ENCODE results near the gene DNAL1. TPM values are rescaled to one million over a fixed set of nuclear protein-coding genes. Genes with fewer than 3 reads are reported as not detected.

DNAL1 gene
- total RNA-seq, 1 experiment from 2014 or later = 12.2 TPM

DNA sequence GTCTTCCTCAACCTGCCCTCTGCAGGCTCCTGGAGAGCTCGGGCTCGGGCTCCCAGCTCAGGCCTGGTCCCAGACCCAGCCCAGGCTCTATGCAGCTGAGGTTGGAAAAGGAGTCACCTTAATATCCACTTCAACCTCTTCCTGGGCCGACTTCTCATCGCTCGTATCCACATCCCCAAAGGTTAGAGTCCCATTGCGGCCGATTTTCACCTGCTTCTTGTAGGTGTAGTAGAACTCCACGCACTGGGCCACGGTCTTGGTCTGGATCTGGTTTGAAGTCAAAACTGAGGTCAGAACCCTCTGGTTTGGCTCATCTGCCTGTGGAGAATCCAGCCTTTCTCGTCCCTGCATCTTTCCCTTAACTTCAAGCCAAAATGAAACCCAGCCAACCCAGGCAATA, 77.8 kb downstream of the DNAL1 start:
- Mint-ChIP-seq H3K27me3 (ENCODE audit: insufficient read depth, unreplicated experiment) (no peaks in the 10 kb centered on the region), H3K36me3 (ENCODE audit: insufficient read depth, unreplicated experiment) (peaks cover 77% of the 10 kb centered on the region), H3K4me1 (ENCODE audit: low read depth, unreplicated experiment) (no peaks in the 10 kb centered on the region), H3K27ac (ENCODE audit: unreplicated experiment) (no peak overlapping the region), H3K9me3 (ENCODE audit: unreplicated experiment) (no peaks in the 10 kb centered on the region), H3K4me3 (ENCODE audit: unreplicated experiment) (no peak overlapping the region)
- ChIA-PET POLR2A (no interaction called here), CTCF (interaction anchor here (0.5 to 0.8 kb wide), 2 partner anchors 82 to 214 kb away, joined by 3 read pairs; no protein-coding TSS in a partner anchor)
- BruUV-seq (replicated peaks) = no TSS peak
- no peaks in the 10 kb centered on the region for H3K27me3 ChIP-seq (replicated peaks; ENCODE audit: control insufficient read depth, insufficient read depth, low read length)
- no peaks in the 10 kb centered on the region for H3K9me3 ChIP-seq
- no peak overlapping the region for H3K4me3 ChIP-seq (ENCODE audit: low read depth, low read length)
- no peaks in the 10 kb centered on the region for H3K4me1 ChIP-seq
- TF ChIP-seq, protein P1, sequence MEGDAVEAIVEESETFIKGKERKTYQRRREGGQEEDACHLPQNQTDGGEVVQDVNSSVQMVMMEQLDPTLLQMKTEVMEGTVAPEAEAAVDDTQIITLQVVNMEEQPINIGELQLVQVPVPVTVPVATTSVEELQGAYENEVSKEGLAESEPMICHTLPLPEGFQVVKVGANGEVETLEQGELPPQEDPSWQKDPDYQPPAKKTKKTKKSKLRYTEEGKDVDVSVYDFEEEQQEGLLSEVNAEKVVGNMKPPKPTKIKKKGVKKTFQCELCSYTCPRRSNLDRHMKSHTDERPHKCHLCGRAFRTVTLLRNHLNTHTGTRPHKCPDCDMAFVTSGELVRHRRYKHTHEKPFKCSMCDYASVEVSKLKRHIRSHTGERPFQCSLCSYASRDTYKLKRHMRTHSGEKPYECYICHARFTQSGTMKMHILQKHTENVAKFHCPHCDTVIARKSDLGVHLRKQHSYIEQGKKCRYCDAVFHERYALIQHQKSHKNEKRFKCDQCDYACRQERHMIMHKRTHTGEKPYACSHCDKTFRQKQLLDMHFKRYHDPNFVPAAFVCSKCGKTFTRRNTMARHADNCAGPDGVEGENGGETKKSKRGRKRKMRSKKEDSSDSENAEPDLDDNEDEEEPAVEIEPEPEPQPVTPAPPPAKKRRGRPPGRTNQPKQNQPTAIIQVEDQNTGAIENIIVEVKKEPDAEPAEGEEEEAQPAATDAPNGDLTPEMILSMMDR (IDR thresholded peaks at IDR 0.05; ENCODE audit: insufficient read depth in 1 of 2, low read depth in 1 of 2, low read length in 1 of 2, severe bottlenecking in 1 of 2, unreplicated experiment in 1 of 2) = no peak
- H3K36me3 ChIP-seq (ENCODE audit: control insufficient read depth, insufficient read depth, low read length) = peaks cover 15% of the 10 kb centered on the region
- intact Hi-C loops (cut with micrococcal nuclease; ENCODE audit: unreplicated experiment) = no loop called here
- DNase-seq = no peak

DNA sequence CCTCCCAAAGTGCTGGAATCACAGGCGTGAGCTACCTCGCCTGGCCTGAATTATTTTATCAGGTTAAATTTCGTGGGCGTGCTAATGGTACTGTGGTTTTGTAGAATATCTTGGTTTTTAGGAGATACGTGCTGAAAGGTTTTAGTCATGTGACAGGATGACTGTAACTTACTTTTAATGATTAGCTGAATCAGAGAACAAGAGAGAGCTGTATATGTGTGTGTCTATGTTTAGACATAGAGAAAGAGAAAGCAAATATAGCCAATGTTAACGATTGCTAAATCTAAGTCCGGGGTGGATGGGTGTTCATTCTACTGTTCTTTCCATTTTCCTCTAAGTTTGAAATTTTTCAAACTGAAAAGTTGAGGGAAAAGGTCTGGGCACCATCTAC, 78.6 kb downstream of the DNAL1 start:
- no peaks in the 10 kb centered on the region for H3K4me1 Mint-ChIP-seq (ENCODE audit: low read depth, unreplicated experiment)
- POLR2A ChIA-PET = no interaction called here
- CTCF ChIA-PET = interaction anchor here (0.5 kb wide), 1 partner anchor 64 kb away, joined by 4 read pairs; no protein-coding TSS in a partner anchor

DNA sequence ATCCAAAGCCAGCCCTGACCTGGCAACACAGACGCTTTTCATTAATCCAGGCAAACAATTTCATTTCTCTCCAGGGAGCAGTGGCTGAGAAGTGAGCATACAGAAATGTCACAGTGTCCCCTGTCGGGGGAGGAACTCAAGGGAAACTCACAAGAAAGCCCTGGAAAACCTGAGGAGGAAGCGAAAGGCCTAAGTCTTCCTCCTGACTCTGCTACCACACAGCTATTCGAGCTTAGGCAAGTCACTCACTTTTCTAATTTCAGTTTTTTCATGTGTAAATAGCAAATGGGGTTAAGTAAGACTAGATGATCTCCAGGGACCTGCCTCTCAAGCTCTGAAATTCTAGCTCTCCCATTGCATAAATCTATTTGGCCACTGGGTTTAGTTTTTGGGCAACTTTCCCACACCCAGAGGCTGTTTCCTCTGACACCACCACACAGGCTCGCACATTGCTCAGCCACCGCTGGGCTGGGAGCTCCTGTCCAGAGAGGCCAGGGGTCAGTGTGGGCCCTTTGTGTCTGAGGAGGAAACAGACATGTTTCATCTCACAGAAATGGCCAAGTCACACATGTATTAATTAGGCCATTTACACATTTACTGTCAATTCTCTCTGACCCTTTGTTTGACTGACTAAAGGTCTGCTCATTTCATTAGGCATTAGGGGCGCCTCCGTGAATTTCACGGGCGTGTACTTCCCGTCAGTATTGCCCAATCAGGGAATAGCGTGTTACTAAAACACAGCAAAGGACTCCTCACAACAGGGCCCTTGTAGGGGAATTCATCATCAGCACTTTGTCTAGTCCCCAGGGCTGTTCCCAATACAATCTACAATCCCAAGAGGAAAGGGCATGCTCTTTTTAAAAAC, 79.2 kb downstream of the DNAL1 start:
- Mint-ChIP-seq H3K27ac (ENCODE audit: unreplicated experiment) (no peak overlapping the region), H3K27me3 (ENCODE audit: insufficient read depth, unreplicated experiment) (no peaks in the 10 kb centered on the region), H3K4me3 (ENCODE audit: unreplicated experiment) (no peak overlapping the region), H3K9me3 (ENCODE audit: unreplicated experiment) (no peaks in the 10 kb centered on the region), H3K36me3 (ENCODE audit: insufficient read depth, unreplicated experiment) (peaks cover 79% of the 10 kb centered on the region), H3K4me1 (ENCODE audit: low read depth, unreplicated experiment) (no peaks in the 10 kb centered on the region)
- POLR2A ChIA-PET = no interaction called here
- no TSS peak for BruUV-seq (replicated peaks)
- no peak overlapping the region for H3K4me3 ChIP-seq (ENCODE audit: low read depth, low read length)
- peaks cover 6% of the 10 kb centered on the region for H3K4me1 ChIP-seq
- intact Hi-C loops (cut with micrococcal nuclease; ENCODE audit: unreplicated experiment) = no loop called here
- DNase-seq = no peak
- TF ChIP-seq, protein P1 (IDR thresholded peaks at IDR 0.05; ENCODE audit: insufficient read depth in 1 of 2, low read depth in 1 of 2, low read length in 1 of 2, severe bottlenecking in 1 of 2, unreplicated experiment in 1 of 2) = no peak
- H3K36me3 ChIP-seq (ENCODE audit: control insufficient read depth, insufficient read depth, low read length) = peaks cover 15% of the 10 kb centered on the region
- no peaks in the 10 kb centered on the region for H3K27me3 ChIP-seq (replicated peaks; ENCODE audit: control insufficient read depth, insufficient read depth, low read length)
- CTCF ChIA-PET = interaction anchor here (0.5 kb wide), 1 partner anchor 63 kb away, joined by 4 read pairs; no protein-coding TSS in a partner anchor
- H3K9me3 ChIP-seq = no peaks in the 10 kb centered on the region

More for the DNA sequence above, 78.6 kb downstream of the DNAL1 start:
- Mint-ChIP-seq H3K4me3 (ENCODE audit: unreplicated experiment) (no peak overlapping the region), H3K36me3 (ENCODE audit: insufficient read depth, unreplicated experiment) (peaks cover 77% of the 10 kb centered on the region), H3K27ac (ENCODE audit: unreplicated experiment) (no peak overlapping the region), H3K27me3 (ENCODE audit: insufficient read depth, unreplicated experiment) (no peaks in the 10 kb centered on the region), H3K9me3 (ENCODE audit: unreplicated experiment) (no peaks in the 10 kb centered on the region)
- Histone ChIP-seq H3K27me3 (replicated peaks; ENCODE audit: control insufficient read depth, insufficient read depth, low read length) (no peaks in the 10 kb centered on the region), H3K36me3 (ENCODE audit: control insufficient read depth, insufficient read depth, low read length) (peaks cover 15% of the 10 kb centered on the region), H3K4me3 (ENCODE audit: low read depth, low read length) (no peak overlapping the region), H3K9me3 (no peaks in the 10 kb centered on the region), H3K4me1 (no peaks in the 10 kb centered on the region; the same call in 1 of the 2 replicates)
- no TSS peak for BruUV-seq (replicated peaks)
- no peak for DNase-seq
- TF ChIP-seq, protein P1 (IDR thresholded peaks at IDR 0.05; ENCODE audit: insufficient read depth in 1 of 2, low read depth in 1 of 2, low read length in 1 of 2, severe bottlenecking in 1 of 2, unreplicated experiment in 1 of 2) = no peak
- intact Hi-C loops (cut with micrococcal nuclease; ENCODE audit: unreplicated experiment) = no loop called here
